RKO (cell line): ENCODE measurements around the gene SLCO2A1.

Experiments
- DNase-seq: peaks from one replicate; pipeline ENCODE4 v3.0.0-alpha.2; 2016; ENCODE audit warnings: low spot score

Gene SLCO2A1

DNA sequence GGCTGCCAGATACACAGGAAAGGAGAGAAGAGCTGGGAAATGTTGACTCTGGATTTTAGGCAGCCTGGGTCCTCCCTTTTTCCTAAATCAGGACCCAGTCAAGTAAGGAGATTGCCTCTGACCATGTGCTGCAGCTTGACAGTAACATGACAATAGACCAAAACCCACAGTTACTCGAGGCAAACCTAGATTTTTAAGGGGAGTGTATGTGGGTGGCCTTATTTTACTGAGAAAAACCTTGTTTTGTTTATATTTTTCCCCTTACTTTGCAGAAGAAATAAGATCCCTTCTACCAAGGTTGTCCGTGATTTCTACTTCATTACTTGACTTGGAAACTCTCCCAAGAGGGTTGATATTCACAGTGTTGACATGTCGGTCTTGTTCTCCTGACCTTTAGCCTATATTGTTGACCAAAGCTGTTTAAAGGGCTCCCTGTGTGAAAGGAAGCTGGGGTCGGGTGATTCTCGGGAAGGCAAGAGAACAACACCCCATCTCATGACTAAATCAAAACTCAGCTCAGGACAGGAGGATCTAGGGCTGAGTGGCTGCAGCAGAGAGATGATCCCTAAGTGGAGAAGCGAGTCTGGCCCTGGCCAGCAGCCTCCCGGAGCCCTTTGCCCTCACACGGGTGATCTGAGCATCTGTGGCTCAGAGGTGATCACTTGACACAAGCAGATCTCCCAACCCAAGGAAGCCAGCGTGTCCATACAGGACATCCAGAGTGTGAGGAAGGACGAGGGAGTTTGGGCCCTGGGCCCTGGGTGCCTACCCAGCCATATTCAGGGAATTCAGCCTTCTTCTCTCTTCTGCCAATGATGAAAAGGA lies 31.0 kb upstream of the SLCO2A1 start:
- DNase-seq, result no peak

DNA sequence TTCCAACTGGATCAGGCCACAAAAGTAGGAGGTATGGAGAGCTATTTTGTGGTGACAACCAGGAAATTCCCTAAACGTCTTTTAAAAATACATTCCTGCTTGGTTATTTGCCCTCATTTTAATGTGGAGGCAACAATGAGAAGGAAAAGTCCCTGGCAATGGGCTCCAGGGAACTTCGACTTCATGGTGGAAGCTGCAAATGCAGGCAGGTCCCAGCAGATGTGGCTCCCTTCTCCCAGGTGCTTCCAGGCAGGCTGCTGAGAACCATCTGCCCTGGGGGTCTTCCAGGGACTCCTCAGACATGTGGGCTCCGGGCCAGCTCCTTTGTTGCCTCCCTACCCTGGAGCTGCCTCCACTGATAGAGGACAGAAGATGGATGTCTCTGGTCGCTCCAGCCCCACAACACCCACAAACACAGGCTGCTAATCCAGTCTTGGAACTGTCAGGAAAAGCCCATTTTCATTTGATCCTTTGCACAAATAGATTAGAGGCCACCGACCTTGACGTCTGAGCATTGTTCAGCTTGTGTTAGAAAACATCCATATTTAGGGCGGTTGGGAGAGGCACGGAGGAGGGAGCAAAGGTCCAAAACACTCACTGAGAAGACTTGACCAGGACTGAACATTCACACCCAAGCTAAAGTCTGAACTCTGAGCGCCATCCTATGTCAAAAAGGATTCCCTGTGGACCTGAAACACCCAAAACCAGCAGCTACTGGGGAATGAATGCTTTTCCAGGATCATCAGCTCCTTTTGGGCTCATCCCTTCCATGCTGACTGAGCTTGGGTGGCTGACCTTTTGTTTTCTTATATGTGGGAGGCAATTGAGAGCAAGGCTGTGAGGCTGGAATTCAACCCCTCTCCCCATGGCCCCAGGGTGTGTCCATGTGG lies 30.2 kb upstream of the SLCO2A1 start:
- DNase-seq, result no peak

DNA sequence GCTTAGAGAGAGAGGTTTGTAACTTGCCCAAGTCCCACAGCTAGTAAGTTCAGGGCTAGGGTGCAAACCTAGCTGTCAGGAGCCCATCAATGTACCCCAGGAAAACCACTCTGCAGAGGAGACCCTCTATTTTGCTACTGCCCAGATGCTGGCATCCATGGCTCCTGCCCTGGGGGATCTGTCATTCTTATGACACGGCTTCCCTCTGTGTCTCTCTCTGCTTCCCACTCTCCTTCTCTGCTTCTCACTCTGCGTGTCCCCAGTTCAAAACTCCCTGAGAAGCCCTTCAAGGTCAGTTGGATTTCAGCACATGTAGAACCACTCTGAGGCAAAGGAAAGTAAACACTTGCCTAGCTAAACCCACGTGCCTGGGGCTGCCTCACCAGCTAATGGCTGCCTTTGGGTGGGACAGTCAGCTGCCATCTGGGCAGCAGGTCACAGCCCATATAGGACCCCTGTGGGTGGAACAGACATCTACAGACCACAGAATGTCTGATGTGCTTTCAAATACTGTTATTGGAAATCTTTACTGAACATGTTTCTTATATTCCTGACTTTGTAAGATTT lies 29.4 kb upstream of the SLCO2A1 start:
- DNase-seq, result no peak

DNA sequence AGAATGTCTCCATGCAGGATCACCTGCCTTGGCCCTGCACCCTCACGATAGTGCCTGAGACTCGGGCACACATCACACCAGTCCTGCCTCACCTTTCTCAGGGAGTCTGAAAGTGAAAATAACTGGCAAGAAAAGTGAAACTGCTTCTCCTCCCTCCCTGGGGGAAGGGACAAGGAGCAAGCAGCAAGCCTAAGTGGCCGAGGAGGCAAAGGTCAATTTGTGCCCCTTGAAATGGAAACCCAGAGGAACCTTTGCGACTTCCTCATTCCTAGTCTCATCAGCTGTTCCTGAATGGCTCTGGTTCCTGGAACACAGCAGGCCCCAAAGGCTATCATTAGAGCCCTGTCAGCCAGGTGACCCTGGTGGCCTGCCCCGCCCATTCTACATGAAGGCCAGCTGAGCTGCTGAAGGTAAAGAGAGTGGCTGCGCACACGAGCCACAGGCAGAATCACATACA lies 28.0 kb upstream of the SLCO2A1 start:
- no peak for DNase-seq

DNA sequence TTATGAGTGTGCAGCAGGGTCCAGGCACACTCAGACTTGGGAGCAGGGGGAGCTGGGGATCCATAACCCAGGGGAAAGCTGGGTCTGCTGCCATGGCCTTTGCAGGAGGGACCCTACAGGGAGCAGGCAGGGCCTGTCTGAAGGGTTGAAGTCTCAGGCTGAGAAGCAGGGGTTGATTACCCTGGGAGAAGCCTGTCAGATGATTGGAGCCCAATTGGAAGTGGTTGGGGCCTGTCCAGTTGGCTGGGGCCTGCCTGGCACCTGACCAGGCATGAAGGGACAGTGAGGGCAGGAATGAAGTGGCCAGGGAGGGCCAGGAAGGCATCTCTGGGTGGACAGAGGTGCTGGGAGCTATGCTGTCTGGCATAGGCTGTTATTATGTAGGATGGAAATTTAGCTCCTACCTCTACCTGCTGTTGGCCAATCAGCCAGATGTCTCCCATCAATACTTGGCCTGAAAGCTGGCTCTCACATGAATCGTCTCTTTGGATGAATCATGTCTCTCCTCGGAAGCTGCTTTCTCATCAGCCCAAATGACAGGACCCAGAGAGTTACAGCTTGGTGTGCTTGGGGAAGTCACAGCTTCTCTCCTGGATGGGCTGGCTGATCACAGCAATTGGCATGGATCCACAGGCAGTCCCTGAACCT lies 27.4 kb upstream of the SLCO2A1 start:
- DNase-seq, result no peak

DNA sequence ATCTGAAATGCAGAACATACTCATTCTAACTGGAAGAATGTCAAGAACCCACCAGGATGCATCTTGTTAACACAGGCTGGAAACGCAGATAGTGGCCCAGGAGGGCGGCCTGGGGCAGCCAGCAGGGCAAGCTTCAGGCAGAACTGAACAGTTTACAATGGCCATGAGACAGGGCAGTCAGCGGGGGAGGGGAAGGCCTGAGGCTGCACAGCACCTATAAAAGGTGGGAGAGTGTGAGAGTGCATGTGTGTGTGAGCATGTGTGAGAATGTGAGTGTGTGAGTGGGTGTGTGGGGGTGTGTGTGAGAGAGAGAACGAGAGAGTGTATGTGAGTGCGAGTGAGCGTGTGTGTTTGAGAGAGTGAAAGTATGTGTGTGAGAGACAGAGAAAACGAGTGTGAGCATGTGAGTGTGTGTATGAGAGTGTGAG lies 26.8 kb upstream of the SLCO2A1 start:
- no peak for DNase-seq

DNA sequence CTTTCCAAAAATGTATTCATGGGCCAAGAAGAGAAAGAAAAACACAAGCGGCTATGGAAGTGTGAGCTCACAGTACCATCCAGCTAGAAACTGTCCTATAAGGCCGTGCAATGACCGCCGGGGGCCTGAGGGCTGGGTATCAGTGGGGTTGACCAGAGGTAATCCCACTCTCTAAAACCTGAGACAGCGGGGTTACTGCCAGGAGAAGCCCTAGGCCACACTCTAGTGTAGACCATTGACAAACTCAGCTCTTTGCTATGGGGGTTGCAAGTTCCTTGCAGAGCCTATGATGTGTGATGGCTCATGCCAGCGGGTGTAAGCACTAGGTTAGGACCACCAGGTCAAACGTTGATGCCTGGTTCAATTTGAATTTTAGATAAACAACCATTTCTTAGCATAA lies 25.9 kb upstream of the SLCO2A1 start:
- DNase-seq, result no peak

DNA sequence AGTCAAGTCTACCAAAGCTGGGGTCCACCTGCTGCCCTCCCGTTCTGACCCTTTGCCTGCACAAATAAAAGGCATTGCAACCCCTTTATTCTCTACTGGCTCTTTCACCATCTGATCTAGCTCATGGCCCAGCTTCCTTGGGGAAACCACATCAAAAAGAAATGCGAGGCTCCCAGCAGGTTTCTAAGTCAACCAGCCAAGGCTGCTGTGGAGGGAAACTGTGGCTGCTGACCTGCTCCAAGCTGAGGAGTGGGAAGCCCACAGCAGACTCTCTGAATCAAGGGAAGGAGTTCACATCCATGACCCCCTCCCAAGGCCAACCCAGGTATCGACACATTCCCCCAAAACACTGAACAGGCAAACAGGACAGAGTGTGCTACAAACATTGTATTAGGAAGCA lies 25.2 kb upstream of the SLCO2A1 start:
- no peak for DNase-seq

DNA sequence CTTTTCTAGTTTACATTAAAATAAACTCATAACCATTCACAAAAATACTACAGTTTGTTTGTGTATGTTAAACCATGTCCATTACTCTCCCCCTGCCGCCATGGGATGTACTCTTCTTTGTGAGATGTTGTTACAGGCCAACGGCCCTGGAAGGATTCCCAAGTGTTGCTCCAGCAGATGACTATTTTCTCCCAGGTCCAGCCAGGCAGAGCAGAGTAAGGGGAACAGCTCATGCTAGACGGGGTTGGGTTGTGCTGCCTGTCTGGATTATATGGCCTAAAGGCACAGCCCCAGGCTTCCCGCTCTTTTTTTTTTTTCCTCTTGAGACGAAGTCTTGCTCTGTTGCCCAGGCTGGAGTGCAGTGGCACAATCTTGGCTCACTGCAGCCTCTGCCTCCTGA lies 24.5 kb upstream of the SLCO2A1 start:
- no peak for DNase-seq

DNA sequence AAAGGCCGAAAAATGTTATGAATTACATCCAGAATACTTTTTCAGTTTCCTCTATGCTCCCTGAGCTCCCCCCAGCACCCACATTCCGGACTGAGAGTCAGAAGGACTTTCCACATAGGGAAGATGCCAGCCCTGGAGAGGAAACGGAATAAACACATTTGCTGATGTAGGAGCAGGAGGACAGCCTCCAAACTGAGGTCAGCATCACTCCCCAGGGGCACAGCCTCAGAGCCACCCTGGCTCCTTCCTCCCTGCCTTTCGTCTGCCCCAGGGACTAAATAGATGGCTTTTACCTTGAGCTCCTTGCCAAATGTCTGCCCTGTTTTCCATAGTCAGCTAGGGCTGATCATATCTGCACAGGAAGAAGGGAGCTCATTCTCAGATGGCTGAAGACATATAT lies 22.6 kb upstream of the SLCO2A1 start:
- DNase-seq, result no peak

DNA sequence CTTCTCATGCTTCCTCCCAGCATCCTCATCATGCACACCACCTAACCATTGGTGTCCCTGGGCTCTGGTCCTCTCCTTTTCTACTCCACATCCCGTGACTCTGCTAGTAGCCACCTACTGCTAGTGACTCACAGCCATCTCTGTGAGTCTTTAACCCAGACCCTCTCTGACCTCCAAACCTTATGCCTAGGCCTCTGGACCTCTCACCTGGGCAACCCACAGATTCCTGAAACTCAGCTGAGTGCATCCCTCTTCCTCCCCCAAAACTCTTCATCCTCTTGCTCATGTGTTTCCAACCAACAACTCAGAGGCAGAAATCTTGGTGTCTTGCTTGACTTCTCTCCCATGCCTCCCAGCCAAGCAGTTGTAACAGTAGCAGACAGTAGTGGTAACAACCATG lies 20.0 kb upstream of the SLCO2A1 start:
- no peak for DNase-seq

DNA sequence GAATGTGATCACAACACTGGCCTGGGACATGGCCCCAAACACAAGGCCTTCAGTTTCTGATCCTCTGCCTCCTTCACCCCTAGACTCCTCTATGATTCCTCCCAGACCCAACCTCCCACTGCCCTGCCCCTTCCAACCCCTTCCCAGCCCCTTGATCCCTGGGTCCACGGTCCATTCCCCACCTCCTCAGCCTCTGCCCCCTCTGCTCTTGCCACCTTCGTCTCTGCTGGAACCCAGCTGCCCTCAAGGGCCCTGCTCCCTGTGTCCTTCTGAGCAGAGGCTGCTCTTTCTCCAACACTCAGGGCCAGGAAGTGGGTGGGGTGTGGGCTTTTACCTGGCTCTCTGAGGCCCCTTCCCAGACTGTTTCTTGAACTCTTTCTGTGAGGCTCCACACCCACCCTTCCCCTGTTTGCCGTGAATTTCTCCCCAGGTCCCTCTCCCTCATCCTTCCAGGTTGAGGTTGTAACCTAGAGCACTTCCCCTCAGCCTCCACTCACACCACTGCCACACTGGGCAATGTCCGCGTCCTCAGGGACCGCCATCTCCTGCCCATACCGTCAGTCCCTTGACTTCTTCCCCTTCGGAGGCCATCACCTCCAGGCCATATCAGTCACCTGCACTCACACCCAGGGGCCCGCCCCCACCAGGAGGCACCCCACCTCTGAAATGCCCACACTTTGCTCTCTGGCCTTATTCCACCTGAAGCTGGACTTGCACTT lies 18.7 kb upstream of the SLCO2A1 start:
- DNase-seq, result no peak

DNA sequence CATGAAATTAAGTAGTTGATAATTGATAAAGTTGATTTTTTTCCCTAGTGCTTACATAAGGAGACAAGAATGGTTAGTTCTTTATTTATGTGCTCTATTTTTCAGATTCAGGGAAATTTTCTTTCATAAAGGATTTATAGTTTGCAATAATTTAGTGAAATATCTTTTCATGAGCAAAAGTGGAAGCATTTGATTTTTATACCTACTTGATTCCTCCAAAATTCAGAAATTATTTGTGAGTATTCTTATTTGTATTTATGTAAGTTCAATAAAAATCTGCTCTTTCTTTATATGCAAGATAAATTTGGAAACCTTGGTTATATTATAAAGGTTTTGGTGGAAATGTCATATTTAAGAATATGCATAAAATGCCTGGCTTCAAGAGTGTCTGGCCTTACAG lies 14.7 kb upstream of the SLCO2A1 start:
- no peak for DNase-seq

DNA sequence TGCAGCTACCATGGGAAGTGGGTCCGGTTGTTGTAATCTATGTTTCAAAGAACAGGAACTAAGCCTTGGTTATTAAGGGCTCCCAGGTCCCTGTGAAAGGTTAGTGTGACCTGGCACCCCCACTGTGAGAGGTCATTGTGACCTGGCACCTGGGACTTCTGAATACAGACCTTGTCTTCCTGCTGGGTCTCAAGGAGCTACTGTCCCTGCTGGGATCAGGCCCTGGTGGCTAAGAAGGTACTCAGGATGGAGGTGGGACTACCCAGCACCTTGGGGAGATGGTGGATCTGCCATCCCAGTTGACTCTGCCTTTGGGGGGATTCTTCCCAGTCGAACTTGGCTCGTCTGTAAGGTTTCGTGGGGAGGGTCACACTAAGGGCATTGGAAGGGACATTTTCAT lies 10.3 kb upstream of the SLCO2A1 start:
- DNase-seq, result no peak

DNA sequence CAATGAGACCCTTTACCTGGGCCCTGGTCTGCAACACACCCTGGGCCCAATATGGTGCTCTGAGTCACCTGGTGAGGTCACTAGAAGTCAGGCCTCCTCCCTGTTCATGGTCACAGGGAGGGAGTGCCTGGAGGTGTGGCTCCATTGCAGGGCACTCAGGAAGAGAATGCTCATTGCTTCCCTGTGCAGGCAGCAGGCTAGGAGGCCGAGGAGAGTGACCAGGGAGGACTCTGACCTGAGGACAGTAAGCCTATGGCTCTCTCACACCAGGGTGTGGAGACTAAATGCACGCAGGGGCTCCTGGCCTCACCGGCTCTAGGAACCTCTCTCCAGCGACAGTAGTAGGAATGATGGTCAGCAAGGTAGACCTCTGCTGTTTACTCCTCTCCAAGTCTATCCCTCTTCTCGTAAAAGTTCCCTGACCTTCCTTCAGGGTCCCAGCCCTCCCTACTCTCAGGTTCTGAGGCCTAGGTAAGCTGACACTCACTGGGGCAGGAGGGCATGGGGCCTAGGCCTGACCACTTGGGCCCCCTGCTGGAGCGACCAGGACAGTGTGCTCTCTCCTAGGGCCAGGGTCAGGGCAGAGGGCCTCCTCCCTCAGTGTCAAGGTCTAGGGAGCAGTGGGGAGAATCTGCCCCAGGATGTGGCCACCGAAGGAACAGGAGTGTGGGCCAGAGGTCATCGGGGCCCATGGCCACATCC lies 9.6 kb upstream of the SLCO2A1 start:
- DNase-seq, result no peak

DNA sequence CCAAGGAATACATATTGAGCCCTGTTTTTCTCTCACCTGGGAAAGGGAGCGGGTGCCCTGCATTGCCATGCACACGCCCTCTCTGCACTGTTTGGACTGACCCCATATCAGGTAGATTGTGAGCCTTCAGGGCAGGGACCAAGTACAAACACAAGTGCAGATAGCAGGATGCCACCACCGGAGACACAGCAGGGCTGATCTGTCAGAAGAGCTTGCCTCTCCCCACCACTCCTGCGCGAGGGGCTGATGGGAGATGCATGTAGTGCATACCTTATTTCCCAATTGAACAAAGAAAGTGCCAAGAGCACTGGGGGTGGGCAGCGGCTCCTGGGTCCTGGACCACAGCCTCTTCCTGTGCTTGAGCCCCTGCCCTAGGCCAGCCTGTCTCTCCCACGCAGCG lies 9.0 kb upstream of the SLCO2A1 start:
- DNase-seq, result no peak

DNA sequence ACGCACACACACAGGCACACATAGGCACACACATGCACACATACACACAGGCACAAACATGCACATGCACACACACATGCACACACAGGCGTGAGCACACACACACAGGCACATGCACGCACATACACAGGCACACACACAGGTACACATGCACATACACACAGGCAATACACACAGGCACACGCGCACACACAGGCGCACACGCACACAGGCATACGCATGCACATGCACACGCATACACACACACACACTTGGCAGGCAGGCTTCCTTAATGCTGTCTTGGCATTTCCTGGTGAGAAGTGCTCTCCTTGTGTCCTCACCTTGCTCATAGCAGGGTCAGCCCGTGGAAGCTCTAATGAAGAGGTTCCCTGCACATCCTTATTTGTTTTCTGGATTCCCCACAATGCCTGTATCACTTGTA lies 8.4 kb upstream of the SLCO2A1 start:
- DNase-seq, result no peak

DNA sequence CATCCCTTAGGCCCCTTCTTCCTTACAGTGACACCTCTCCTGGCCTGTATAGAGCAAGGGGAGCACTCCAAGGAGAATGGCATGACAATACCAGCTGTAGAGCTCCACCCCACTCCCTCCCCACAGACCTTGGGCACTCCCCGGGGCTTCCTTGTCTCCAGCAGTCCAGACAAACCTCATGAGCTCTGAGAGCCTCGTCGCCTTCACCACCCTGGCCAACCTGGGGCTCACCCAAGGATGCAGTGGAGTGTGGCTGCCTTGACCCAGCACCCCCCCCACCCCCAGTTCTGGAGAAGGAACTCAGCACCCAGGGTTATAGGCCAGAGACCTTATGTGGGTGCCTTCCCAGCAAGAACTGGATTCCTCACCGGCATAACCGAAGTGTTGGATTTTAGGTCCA lies 7.4 kb upstream of the SLCO2A1 start:
- DNase-seq, result no peak

DNA sequence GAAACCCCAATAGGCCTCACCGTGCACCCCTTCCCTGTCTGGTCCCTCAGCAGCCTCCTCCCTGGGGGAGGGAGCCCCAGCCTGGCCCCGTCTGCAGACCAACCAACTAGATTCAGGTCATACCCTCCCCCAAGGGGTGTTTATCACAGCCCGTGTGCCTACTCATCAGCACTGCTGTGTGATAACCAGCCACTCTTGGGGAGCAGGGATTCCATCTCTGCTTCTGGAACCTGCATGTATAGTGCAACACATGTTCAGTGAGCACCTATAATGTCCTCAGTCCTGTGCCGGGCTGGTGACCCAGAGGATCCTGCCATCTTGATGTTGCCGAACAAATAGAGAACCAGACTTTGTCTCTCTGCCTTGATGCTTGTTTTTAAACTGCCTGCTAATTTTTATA lies 6.6 kb upstream of the SLCO2A1 start:
- DNase-seq, result no peak

DNA sequence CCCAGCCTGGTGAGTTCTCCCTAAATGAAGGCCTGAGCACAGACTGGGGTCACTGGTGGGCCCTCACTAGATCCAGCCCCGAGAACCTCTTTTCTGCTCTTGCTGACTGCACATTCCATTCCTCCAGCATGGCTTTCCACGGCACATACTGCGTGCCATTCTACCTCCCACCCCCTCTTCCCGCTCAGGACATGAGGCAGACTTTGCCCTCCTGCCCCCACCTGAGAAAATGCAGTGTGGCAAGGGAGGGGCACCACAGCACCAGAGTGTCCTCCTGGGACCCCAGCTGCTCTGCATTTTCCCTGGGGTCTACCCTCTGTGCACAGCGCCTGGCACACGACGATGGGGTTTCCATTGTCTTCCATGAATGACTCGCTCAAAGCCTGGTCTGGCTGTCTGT lies 6.1 kb upstream of the SLCO2A1 start:
- no peak for DNase-seq
